8988T (cell line): ENCODE measurements around the gene STRN.
"Not testable (repeated sequence)": the region's sequence is repeated elsewhere in the genome, so short reads cannot be mapped to it uniquely, and the experiment has no call there.

ENCODE experiments used
- DNase-seq: peaks from one replicate; pipeline ENCODE4 v3.0.0; 2011

Gene STRN

DNA sequence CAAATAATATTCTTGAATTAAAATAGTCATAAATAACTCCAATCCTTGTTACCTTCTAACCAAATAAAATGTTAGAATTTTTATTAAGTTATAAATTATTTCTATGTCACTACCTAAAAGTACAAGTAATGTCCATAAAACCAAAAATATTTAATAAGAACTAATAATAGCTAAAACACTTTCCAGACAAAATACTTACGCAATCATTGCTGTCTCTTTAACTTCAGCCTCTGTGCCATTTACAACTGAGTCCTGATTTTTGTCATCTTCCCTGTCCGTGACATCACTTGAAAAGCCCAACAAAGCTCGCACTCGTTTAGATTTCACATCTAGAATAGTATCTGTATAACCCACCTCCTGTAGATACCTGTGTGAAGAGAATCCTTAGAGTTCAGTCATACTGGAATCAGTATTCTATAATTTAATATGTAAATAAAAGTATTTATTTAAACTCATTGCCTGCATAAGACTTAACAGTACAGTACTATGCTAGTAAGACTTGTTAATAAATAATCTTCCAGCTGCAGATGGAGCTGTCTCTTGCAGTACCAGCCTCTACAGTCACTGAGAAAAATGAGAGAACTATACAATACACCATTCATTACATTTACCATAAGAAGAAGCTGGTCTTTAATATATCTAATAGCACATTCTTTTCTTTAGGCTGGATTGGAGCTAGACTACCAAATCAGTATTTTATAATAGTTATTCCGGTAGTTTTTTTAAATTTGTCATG lies 63.8 kb downstream of the STRN start:
- no peak for DNase-seq

DNA sequence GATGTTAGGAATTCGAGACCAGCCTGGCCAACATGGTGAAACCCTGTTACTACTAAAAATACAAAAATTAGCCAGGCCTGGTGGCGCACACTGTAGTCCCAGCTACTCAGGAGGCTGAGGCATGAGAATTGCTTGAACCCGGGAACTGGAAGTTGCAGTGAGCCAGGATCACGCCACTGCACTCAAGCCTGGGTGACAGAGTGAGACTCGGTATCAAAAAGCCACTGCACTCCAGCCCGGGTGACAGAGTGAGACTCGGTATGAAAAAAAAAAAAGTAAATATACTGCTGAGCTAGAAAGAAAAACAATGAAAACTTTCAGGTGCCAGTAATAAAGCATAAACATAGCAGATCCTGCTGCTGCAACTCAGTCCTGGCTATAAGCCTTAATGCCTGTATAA lies 73.5 kb downstream of the STRN start:
- DNase-seq: no peak

DNA sequence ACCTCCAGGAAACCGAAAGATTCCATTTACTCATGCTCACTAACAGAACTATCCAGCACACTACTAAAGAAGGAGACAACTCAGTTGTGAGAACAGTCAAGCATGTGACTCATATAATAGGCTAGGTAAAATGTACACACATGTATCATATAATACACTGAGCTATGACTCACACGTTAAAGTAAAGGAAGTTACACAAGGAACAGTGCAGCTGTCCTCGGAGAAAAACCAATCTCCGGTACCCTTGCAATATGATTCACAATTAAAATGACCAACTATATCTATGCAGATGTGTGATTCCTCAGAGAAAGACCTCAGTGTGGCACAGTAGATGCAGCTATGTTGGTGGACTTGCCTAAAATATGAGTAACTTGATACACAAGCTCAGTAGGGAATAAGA lies 76.5 kb downstream of the STRN start:
- peak; percentile 41 for DNase-seq

DNA sequence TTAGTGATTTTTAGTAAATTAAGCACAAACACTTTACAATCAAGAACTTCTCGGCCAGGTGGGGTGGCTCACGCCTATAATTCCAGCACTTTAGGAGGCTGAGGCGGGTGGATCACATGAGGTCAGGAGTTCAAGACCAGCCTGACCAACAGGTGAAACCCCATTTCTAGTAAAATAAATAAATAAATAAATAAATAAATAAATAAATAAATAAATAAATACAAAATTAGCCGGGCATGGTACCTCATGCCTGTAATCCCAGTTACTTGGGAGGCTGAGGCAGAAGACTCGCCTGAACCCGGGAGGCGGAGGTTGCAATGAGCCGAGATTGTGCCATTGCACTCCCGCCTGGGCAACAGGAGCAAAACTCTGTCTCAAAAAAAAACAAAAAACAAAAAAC lies 79.2 kb downstream of the STRN start:
- not testable (repeated sequence) for DNase-seq

DNA sequence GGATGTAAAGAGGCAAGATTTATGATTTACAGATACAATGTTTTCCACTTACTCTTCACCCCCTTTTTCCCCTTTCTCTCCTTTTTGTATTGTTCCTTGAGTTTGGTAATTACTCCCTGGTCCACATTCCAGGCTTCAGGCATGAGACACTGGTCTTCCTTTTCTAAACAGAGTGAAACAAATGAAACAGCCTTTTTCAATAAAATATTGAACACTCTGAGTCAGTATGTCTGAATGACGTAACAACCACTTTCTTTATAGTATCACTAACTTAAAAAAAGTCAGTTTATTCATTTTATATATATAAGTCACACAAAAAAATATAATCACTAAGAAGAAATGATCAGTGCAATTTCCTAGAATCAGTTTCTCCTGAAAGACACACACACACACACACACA lies 79.7 kb downstream of the STRN start:
- no peak for DNase-seq

DNA sequence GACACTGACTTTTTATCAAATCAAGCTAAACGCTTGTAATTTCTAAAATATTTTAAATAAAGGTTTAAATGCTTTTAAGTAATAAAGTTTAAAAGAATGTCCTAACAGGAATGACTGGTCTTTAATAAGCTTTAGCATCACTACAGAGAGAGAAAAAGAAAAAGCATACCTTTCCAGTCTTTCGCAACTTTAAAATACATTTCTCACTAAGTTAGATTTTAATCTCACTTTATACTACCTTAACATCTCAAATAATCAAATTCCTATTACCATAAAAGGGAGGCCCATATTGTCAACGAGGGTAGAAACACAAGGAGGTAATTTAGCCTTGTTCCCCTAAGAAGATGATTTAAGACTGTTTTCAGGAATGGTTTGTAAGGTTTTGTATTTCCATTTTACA lies 80.7 kb downstream of the STRN start:
- DNase-seq: no peak

DNA sequence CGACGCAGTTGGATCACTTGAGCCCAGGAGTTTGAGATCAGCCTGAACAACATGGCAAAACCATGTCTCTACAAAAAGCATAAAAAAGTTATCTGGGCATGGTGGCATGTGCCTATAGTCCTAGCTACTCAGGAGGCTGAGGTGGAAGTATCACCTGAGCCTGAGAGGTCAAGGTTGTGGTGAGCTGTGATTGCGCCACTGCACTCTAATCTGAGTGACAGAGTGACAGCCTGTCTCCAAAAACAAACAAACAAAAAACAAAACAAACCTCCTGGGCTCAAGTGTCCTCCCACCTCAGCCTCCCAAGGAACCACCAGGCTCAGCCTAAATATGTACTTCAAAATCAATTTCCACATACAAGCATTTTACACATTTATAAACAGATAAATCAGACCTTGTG lies 83.8 kb downstream of the STRN start:
- DNase-seq: no peak

DNA sequence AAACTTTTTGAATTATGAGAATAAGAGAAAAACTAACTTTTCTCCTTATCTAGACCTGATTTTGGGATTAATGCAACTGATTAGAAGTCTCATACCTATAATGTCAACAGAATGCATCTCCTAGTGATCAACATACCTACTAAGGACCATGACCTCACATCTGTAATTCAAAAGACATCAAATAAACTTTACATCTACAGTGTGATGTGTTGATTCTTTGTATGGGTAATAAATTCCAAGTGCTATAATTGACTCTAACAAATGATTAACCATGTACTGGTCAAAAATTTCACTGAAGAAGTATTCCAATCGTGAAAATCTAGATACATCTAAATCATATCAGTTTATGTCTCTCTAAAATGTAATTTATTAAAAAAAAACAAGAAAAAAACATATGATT lies 84.5 kb downstream of the STRN start:
- no peak for DNase-seq

DNA sequence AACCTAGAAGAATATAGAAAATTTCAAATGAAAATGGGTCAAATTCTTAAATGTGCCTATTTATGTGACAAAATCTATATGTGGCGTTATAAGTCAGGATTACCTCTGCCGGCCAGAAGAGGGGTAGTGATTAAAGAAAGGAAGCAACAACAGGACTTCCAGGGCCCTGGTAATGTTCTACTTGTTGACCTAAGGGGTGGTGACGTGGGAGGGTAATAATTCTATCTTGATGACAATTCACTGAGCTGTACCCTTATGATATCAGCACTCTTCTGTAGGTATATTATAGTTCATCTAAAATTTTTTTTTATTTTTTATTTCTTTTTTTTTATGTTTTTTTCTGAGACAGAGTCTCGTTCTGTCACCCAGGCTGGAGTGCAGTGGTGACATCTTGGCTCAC lies 87.9 kb downstream of the STRN start:
- DNase-seq: no peak

DNA sequence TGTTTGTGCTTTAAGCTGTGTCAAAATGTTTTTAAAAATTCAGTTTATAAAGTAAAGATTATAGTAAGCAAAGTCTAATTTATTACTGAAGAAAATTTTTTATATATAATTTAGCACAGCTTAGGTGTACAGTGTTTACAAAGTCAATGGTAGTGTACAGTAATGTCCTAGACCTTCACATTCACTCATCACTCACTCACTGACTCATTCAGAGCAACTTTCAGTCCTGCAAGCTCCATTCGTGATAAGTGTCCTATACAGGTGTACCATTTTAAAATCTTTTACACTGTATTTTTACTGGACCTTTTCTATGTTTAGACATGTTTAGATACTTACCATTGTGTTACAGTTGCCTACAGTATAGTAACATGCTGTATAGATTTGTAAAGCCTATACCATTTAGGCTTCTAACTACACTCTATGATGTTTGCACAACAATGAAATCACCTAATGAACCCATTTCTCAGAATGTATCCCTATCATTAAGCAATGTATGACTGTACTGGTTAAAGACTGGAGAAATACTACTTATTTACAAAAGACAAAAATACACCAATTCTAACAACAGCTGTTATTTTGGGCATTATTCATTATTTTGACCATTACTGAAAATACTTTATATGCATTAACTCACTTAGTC lies 95.1 kb downstream of the STRN start:
- no peak for DNase-seq

DNA sequence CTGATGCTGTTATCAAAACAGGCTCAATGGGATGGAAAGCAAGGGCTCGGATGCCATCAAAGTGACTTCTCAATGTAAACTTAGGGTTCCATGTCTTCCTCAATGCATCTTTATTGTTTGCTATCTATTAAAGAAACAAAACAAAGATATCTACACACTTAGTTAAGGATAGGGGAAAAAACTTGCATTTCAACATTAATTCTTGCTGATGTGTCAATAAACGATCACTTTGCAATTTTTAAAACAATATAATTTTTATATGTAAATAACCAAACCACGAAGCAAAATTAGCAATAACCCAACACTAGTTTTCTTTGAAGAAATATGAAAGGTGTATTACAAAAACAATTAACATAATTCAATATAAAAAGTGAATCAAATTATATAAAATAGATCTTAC lies 96.7 kb downstream of the STRN start:
- DNase-seq: no peak

DNA sequence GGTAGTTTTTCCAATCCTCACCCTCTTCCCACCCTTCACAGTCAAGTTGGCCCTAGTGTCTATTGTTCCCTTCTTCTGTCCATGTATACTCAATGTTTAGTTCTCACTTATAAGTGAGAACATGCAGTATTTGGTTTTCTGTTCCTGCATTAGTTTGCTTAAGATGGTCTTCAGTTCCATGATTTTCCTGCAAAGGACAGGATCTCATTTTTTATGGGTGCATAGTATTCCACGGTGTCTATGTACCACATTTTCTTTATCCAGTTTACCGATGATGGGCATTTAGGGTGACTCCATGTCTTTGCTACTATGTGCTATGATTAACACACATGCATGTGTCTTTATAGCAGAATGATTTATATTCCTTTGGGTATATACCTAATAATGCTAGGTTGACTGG lies 104.4 kb downstream of the STRN start:
- DNase-seq: no peak

DNA sequence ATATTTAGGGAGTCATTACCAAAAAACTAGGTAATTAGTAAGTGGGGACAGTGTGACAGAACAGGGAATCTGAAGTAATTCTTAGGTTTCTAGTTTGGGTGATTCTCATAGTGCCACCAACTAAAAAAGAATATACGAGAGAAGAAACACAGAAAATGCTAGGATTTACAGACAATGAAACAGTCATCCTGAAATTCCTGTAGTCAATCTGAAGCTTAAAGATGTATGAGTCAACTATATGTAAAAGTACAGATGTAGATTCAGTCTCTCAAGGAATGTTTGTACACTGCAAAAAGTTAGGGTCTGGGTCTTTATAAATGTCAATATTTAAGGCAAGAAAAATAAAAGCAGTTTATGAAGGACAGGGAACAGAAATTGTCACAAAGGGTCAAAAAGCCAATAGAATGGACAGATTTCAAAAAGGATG lies 107.0 kb downstream of the STRN start:
- no peak for DNase-seq

DNA sequence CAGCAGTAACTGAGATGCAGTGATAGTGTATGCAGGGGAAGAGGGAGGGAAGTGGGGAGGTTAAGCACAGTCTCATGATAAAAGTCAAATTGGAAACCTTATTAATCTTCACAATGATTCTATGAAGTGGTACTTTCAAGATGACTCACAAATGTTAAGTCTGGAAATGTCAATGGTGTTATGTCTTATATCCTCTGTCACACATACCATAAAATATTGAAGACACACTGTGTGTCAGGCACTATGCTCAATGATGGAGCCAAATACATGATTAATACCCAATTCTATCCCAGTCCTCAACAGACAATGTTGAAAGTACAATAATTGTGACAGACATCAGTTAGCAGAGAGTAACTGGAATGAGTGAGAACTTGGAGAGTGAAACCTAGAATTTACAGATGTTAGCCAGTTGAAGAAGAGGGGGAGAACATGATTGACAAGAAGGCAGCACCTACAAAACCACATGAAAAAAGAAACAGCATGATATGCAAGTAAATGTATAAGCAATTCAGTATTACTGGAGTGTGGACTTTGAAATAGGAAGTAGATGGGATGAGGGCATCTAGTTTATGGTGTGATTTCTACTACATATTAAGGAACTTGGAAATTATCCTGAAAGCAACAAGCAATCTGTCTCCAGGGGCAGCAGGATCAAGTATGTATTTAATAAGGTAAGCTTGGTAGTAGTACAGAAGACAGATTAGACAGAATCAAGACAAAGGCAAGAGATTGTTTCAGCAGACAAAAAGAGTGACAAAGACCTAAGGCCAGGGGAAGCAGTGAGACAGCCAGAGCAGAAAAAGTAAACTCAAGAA lies 107.6 kb downstream of the STRN start:
- DNase-seq: no peak

DNA sequence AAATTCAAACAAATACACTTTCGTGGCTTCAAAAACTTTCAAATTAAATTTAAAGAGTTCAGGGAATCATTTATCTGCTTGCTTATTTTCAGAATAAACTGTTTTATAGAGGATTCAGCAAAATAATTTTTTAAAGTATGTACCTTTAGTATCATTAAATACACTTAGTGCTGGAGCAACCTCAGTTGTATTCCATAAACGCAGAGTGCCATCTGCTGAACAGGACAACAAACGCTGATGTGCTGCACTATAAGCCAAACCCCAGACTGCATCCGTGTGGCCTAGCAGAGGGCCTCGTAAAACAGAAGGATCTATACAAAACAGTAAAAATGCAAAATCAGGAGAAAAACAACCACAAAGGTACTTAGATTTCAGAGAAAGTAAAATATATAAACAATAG lies 108.6 kb downstream of the STRN start:
- no peak for DNase-seq

DNA sequence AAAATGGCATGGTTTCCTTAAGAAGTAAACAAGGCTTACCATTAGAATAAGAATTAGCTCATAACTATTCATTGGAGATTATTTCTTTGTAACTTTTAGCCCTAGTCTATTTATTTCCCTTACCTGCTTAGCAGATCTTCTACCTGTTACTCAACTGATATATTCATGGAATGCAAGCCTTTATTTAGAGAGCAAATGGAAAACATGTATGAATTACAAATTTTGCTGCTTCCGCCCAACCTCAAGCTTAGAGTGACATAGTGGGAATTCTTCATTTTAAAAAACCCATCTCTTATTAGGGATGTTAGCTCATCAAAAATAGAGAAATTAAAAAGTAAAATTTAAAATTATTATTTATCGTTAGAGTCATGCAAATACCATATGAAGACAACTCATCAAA lies 110.9 kb downstream of the STRN start:
- DNase-seq: no peak

DNA sequence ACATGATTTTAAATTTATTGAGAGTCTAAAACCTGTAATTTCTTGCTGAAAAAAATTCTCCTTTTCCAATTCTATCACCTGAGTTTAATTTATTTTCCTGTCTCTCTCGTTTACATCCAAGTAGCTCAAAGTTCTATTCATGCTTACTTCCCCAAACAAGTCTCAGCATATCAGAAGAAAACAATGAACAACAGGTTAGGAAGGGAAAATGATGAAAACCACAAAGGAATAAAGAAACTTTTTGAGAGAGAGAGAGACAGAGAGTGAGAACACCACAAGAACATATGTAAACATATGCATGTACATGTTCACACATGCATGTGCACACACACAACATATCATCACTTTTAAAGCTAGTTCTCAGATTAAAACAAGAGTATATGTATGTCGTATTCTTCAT lies 112.1 kb downstream of the STRN start:
- DNase-seq: no peak

DNA sequence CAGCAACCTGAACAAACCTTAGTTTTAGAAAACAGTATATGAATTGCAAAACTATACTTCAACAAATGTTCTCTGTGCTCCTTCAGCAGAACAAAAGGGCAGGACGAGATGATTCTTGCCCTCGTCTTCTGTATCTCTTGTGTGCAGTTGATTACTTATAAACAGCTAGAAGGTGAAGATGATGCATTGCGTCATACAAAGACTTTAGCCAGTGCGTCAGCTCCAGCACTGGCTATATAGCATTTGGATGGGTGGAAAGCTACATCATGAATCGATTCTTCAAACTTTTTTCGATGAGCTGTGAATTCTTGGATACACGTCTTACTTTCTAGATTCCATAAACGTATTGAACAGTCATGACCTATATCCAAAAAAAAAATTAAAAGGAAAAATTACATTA lies 117.1 kb downstream of the STRN start:
- no peak for DNase-seq

DNA sequence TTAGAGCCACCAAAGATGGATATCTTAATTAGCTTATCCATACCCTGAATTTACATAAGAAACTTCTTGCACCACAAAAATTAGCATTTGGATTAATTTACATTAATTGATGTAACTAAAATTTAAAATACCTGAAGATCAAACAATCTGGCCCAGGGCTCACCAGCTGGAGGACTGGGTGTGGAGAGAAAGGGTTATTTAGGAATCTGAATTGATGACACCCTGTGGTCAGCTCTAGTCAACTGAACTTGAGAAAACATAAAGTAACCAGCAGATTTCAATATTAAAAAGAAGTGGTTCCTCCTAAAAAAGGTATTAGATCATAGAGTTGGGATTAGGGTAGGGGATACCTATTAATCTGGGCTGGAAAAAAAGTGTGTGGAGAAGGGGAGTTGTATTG lies 122.5 kb downstream of the STRN start:
- no peak for DNase-seq

DNA sequence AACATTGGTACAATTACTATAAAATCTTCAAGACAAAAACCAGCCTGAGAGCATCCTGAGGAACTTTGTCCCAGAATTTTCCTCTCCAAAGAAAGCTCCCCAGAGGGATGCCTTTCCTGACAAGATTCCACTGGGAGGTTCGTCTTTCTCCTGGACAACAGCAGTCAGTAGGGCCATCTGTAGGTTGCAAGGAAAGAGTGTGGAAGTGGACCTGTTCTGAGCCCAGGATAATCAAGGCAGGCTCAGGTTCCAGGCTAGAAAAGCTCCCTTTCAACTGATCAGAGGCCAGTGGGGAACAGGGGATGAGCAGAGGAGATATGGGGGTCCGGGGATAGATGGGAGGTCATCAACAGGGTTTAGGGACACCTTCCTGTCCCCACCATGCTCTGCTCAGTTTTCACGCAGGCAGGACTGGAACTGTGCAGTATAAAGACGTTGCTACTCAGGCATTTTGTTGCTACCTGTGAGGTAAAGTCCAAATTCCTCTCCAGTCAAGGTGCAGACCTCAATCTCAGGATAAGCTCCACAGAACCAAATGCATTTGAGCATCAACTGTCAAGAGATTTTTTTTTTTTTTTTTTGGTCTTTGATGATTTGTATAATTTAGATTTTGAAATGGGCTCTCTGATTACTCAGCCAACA lies 126.2 kb downstream of the STRN start:
- no peak for DNase-seq

DNA sequence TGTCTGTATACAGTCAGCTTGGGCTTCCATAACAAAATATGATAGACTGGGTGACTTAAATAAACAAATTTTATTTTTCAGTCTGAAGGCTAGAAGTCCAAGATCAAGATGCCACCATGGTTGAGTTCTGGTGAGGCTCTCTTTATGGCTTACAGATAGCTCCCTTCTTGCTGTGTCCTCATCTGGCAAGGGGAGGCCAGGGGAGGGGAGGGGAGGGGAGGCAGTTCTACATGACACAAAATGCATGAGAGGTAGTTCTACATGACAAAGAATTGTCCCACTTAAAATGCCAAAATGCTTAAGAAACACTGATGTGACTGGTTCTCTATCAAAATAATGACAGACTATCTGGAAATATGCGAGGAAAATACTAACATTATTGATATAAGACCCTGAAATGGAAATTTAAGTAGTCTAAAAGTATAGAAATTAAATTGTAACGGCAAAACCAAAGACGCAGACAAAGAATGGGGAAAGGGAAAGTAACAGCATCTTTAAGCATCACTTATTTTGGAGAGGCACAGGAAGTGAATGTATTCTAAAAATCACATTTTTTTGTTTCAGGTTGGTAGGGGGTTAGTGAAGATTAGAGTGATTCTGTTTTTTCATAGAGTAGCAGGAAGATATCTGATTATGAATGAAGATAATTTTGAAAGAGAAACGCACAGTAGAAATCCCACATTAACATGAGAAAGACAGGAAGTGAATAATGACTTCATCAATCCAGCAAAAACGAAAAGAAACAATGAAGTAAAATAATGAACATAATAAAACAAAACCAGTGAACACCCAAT lies 131.4 kb downstream of the STRN start:
- no peak for DNase-seq

DNA sequence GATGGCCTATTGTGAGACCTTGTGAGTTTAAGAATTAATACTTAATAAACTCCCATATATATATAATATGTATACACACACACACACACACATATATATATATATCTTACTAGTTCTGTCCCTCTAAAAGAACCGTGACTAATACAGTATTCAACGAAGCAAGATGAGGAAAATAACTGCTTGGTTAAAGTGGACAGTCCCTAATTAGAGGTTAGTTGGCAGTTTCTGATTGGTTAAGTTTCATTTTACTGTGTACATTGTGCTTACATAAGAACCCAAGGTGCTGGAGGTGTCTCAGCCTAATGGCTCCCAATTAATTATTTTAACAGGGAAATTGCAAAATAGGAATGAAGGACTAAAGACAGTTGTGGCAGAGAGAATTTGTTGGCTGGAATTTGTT lies 132.1 kb downstream of the STRN start:
- DNase-seq: no peak

DNA sequence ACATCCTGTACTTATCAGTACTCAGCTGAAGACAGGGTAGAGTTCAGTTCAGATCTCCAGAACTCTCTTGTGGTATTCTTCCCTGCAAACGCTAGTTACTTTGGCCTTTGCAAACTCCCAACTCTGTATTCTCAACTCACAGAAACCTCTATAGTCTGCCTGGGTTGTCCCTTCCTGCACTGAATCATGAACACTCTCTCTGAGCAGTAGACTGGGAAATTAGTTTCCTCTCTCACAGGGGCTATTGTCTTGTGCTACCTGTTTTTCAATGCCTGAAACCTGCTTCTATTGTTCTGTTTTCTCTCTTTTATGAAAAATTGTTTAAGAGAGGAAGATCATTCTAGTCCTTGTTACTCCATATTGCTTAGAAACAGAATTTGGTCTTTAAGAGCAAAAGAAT lies 135.2 kb downstream of the STRN start:
- DNase-seq: no peak
